Measurements from ENCODE around the gene TK2.
"Not testable (repeated sequence)": the region's sequence is repeated elsewhere in the genome, so short reads cannot be mapped to it uniquely, and the experiment has no call there.

TK2 gene

DNA sequence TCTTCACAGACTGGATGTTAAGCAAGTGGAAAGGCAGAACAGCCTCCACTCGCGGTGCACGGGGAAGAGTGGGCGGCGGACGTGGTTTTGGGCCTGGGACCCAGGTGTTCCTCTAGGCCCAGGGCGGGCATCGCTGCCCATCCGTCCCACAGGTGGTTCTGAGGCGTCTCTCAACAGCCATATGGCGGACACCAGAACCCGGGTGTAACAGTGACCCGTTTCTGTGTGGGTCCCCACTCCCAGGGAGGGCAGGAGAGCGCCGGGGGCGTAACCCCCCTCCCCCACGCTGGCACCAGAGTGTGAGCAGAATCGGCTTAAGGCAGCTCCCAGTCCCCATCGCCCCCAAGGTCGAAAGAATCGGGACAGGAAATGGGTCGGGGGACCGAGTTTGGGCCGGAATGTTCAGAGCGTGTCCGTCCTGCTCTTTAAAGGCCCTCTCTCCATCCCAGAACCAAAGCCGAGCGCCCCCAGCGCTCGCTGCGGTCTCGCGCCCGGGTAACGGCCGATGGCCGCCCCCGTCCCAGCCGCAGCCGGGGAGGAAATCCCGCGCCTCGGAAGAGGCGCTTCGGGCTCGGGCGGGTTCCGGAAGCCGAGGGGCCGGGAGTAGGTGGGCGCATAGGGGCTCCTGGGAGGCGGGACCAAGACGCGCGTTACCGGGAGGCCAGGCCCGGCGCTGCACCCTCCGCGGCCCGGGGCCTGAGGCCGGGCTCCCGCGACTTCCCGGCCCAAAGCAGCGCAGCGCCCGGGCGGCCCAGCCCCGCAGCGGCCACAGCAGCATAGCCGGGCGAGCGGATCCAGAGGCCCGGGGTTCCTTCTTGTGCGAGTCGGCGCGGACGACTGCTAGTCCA, at the start of gene TK2:
TK2 (minus strand) TSS at position 839 of the 848 bp plus-strand sequence; CDS start at position 778, 61 bp downstream.
- H3K27ac ChIP-seq: peak within 1 kb of the TSS; percentile 91
- peaks cover 10% of the 10 kb centered on the region for H3K36me3 ChIP-seq
- H3K9me3 ChIP-seq (ENCODE audit: severe bottlenecking): no peaks in the 10 kb centered on the region
- peak; percentile 72 for DNase-seq
- peak within 1 kb of the TSS; percentile 65 for H3K4me3 ChIP-seq (ENCODE audit: low read depth, low read length)
- no peaks in the 10 kb centered on the region for H3K27me3 ChIP-seq (ENCODE audit: insufficient read depth, low read depth, severe bottlenecking)
- TF ChIP-seq, protein P1, sequence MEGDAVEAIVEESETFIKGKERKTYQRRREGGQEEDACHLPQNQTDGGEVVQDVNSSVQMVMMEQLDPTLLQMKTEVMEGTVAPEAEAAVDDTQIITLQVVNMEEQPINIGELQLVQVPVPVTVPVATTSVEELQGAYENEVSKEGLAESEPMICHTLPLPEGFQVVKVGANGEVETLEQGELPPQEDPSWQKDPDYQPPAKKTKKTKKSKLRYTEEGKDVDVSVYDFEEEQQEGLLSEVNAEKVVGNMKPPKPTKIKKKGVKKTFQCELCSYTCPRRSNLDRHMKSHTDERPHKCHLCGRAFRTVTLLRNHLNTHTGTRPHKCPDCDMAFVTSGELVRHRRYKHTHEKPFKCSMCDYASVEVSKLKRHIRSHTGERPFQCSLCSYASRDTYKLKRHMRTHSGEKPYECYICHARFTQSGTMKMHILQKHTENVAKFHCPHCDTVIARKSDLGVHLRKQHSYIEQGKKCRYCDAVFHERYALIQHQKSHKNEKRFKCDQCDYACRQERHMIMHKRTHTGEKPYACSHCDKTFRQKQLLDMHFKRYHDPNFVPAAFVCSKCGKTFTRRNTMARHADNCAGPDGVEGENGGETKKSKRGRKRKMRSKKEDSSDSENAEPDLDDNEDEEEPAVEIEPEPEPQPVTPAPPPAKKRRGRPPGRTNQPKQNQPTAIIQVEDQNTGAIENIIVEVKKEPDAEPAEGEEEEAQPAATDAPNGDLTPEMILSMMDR (IDR thresholded peaks at IDR 0.05; ENCODE audit: low read depth, low read length): peak; percentile 27; the same call in 1 of the 2 replicates

DNA sequence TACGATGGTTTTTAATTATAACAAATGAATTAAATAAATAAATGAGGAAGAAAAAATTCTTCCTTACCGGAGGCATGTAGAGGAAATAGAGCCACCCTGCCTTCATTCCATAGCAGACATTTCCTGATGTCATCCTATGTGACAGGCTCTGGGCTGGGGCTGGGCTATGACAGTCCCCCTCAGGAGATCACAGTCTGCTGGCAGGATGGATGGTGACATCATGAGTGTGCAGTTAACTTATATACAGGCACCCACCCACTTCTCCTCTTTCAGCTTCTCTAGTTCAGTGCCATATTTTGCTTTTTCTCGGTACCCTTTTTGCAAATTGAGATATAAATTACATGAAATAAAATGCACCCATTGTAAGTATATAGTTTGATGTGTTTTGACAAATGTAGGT, 48.2 kb upstream of the TK2 start:
- Histone ChIP-seq H3K36me3 (no peaks in the 10 kb centered on the region), H3K27me3 (ENCODE audit: insufficient read depth, low read depth, severe bottlenecking) (no peaks in the 10 kb centered on the region), H3K4me3 (ENCODE audit: low read depth, low read length) (no peak overlapping the region), H3K9me3 (ENCODE audit: severe bottlenecking) (peaks cover 4% of the 10 kb centered on the region), H3K27ac (no peak overlapping the region)
- TF ChIP-seq, protein P1 (IDR thresholded peaks at IDR 0.05; ENCODE audit: low read depth, low read length): no peak
- DNase-seq: no peak

DNA sequence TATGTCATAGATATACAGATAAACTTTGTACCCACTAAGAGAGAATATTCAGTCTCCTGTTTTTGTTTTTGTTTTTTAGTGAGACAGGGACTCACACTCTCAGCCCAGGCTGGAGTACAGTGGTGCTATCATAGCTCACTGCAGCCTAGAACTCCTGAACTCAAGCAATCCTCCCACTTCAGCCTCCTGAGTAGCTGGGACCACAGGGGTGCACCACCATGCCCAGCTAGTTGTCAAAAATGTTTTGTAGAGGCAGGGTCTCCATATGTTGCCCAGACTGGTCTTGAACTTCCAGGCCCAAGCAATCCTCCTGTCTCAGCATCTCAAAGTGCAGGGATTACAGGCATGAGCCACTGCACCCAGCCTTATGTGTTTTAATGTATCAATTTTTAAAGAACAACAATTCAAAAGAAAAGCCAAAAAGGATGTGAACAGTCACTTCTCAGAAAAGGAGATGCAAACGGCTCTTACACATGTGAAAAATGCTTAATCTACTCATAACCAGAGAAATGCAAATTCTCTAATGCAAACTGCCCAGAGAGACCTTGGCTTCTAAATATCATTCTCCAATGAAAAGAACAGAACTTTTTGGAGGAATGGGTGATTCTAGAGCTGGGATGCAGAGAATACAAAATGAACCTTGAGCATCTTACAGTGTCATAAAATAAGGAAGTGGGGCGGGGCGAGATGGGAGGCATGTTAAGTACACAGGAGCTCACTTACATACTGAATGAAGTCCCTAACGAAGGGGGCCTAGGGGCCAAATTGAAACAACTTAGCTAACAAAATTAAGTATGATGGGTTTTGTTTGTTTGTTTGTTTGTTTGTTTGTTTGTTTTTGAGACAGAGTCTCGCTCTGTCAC, 47.3 kb upstream of the TK2 start:
- TF ChIP-seq, protein P1 (IDR thresholded peaks at IDR 0.05; ENCODE audit: low read depth, low read length): no peak
- H3K27ac ChIP-seq: no peak overlapping the region
- no peaks in the 10 kb centered on the region for H3K27me3 ChIP-seq (ENCODE audit: insufficient read depth, low read depth, severe bottlenecking)
- H3K9me3 ChIP-seq (ENCODE audit: severe bottlenecking): peaks cover 4% of the 10 kb centered on the region
- no peaks in the 10 kb centered on the region for H3K36me3 ChIP-seq
- H3K4me3 ChIP-seq (ENCODE audit: low read depth, low read length): no peak overlapping the region
- DNase-seq: no peak

DNA sequence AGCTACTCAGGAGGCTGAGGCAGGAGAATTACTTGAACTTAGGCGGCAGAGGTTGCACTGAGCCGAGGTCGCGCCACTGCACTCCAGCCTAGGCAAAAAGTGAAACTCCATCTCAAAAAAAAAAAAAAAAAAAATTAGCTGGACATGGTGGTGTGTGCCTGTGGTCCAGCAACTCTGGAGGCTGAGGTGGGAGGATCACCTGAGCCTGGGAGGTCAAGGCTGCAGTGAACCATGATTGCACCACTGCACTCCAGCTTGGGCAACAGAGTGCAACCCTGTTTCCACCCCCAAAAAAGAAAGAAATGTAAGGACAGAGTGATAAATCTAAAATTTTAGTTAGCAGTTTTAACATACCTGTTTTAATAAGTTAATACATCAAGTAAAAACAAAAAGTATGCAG, 46.6 kb upstream of the TK2 start:
- not testable (repeated sequence) for DNase-seq; H3K9me3 ChIP-seq (ENCODE audit: severe bottlenecking); H3K27me3 ChIP-seq (ENCODE audit: insufficient read depth, low read depth, severe bottlenecking); H3K27ac ChIP-seq; H3K4me3 ChIP-seq (ENCODE audit: low read depth, low read length); H3K36me3 ChIP-seq

DNA sequence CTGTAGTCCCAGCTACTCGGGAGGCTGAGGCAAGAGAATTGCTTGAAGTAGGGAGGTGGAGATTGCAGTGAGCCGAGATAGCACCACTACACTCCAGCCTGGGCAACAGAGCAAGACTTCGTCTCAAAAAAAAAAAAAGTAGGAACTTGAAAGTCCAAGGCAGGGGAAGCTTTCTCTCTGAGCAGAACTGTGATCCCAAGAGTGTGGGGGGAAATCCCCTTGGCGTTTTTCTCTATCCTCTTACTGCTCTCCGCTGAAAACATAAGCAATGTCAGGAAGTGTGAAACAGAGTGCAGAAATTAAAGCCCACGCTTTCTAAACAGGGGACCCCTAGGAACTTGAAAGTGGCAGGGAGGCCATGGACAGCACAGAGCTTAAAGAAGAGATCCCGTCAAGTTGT, 44.8 kb upstream of the TK2 start:
- Histone ChIP-seq H3K4me3 (ENCODE audit: low read depth, low read length) (no peak overlapping the region), H3K9me3 (ENCODE audit: severe bottlenecking) (no peaks in the 10 kb centered on the region), H3K36me3 (no peaks in the 10 kb centered on the region), H3K27me3 (ENCODE audit: insufficient read depth, low read depth, severe bottlenecking) (no peaks in the 10 kb centered on the region), H3K27ac (no peak overlapping the region)
- DNase-seq: no peak
- TF ChIP-seq, protein P1 (IDR thresholded peaks at IDR 0.05; ENCODE audit: low read depth, low read length): no peak

DNA sequence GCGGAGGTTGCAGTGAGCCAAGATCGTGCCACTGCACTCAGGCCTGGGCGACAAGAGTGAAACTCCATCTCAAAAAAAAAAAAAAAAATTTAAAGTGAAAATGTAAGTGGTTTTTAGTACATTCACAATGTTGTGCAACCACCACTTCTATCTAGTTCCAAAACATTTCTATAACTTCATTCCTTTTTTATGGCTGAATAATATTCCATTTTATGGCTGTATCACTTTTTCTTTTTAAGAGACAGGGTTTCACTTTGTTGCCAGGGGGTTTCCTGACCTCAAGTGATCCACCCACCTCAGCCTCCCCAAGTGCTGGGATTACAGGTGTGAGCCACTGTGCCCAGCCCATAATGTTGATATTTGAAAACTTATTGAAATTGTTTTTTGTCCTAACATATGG, 42.9 kb upstream of the TK2 start:
- TF ChIP-seq, protein P1 (IDR thresholded peaks at IDR 0.05; ENCODE audit: low read depth, low read length): no peak
- H3K27me3 ChIP-seq (ENCODE audit: insufficient read depth, low read depth, severe bottlenecking): no peaks in the 10 kb centered on the region

More for the DNA sequence above, 42.9 kb upstream of the TK2 start:
- no peaks in the 10 kb centered on the region for H3K36me3 ChIP-seq
- DNase-seq: no peak
- no peak overlapping the region for H3K4me3 ChIP-seq (ENCODE audit: low read depth, low read length)
- no peaks in the 10 kb centered on the region for H3K9me3 ChIP-seq (ENCODE audit: severe bottlenecking)
- no peak overlapping the region for H3K27ac ChIP-seq

Data from WERI-Rb-1 (cell line).